Fibroblast of villous mesenchyme (primary cell): Measurements from ENCODE around the gene TXNRD3. TPM values are rescaled to one million over a fixed set of nuclear protein-coding genes. Genes with fewer than 3 reads are reported as not detected.

ENCODE experiments used
- DNase-seq: peaks from one replicate; pipeline ENCODE4 v3.0.0-alpha.2; 2010; ENCODE audit warnings: low read depth
- H3K4me3 ChIP-seq: 2 replicates; pipeline ENCODE4 v1.5.1; 2011; ENCODE audit warnings: low read depth, mild to moderate bottlenecking, low read length
- CTCF ChIP-seq: IDR thresholded peaks from 2 replicates; pipeline ENCODE4 v1.5.1; 2012; ENCODE audit warnings: low read depth, mild to moderate bottlenecking, low read length; ENCODE audit not compliant: insufficient read depth
- total RNA-seq: library from RNA; depleted of rRNA; stranded (reverse); fragments of >200 nt; gene quantifications from 2 replicates; pipeline ENCODE4 v1.2.3, GENCODE V29; 2012

The TXNRD3 gene
- total RNA-seq, 1 donor, result 13.4 TPM

- DNase-seq, result no peak
- TF ChIP-seq CTCF, result no peak
- H3K4me3 ChIP-seq, result no peak overlapping the region
These were observed 38.0 kb downstream of the TXNRD3 start for GRCh38 chr3:126616931-126617330.

DNA sequence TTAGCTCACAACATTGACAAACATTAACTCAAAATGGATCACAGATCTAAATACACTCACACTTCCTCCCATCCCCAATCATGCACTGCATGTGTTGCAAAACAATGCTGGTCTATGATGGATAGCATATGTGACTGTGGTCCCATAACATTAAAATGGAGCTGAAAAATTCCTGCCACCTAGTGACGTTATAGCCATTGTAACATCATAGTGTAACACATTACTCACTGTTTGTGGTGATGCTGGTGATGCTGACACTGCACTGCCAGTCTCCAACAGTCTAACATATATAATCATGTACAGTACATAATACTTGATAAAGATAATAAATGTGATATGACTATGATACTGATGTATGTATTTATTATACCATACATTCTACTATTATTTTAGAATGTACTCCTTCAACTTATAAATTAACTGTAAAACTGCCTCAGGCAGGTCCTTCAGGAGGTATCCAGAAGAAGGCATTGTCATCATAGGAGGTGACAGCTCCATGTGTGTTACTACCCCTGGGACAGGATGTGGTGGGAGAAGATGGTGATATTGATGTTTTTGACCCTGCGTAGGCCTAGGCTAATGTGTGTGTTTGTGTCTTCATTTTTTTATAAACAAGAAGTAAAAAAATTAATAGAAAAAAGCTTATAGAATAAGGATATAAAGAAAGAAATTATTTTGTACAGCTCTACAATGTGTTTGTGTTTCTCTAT is 41.3 kb downstream of the TXNRD3 start:
- no peak for TF ChIP-seq CTCF
- DNase-seq, result no peak
- no peak overlapping the region for H3K4me3 ChIP-seq

- H3K4me3 ChIP-seq, result no peak overlapping the region
- DNase-seq, result no peak
- no peak for TF ChIP-seq CTCF
These were observed 42.3 kb downstream of the TXNRD3 start for GRCh38 chr3:126612479-126613205.

DNA sequence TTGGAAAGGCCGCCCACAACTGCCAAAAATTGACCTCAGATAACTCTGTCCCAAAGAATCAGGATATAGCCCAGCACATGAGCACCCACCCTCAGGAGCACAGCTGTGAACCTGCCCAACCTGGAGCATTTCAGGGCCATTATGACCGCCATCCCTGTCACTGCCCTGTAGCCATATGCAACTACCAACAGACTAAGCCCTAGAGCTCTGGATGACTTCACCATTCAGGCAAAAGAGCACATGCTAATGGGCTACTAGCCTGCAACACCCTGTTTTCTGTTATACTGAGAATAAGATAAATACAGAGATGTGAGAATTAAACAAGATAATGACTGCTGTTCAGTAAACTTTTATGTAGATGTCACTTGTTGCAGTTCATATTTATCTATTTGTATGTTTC is 45.0 kb downstream of the TXNRD3 start:
- no peak overlapping the region for H3K4me3 ChIP-seq
- no peak for TF ChIP-seq CTCF
- no peak for DNase-seq

- DNase-seq, result peak; percentile 49
- TF ChIP-seq CTCF, result no peak
- H3K4me3 ChIP-seq, result no peak overlapping the region
These were observed 47.6 kb downstream of the TXNRD3 start for GRCh38 chr3:126607214-126607908.

DNA sequence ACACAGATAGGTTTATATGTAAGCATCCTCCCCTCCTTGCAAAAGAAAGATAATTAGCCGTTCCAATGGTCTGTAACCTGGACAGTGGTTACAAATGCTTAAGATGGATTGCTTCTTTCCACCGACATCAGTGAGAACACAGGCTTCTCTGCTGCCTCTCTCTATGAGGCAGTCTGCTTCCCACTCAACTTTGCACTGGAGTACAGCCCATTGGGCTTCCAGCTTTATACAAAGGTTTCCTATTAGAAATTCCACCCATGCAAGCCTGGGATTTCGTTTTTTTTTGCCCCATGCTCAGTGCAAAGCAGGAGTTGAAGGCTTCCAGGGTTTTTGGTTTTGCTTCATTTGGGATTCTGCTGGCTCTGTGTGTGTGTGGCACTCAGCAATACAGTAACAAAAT is 48.9 kb downstream of the TXNRD3 start:
- no peak for DNase-seq
- H3K4me3 ChIP-seq, result no peak overlapping the region
- TF ChIP-seq CTCF, result no peak
